ENCODE data around the gene THBS2. TPM values are rescaled to one million over a fixed set of nuclear protein-coding genes. Genes with fewer than 3 reads are reported as not detected.
A peak's percentile ranks its signal among the peaks of the same experiment; 100 is the strongest.

THBS2 gene
- total and polyA plus RNA-seq, 2 donors (not counting 1 experiment from before 2014, with no cell fraction given), result 86.5 to 269 TPM

- H3K9ac ChIP-seq (ENCODE audit: insufficient read depth, low read length), result no peak overlapping the region
- no peak for TF ChIP-seq EZH2 (IDR thresholded peaks at IDR 0.05; ENCODE audit: low read length, missing control alignments)
- TF ChIP-seq, protein P1, sequence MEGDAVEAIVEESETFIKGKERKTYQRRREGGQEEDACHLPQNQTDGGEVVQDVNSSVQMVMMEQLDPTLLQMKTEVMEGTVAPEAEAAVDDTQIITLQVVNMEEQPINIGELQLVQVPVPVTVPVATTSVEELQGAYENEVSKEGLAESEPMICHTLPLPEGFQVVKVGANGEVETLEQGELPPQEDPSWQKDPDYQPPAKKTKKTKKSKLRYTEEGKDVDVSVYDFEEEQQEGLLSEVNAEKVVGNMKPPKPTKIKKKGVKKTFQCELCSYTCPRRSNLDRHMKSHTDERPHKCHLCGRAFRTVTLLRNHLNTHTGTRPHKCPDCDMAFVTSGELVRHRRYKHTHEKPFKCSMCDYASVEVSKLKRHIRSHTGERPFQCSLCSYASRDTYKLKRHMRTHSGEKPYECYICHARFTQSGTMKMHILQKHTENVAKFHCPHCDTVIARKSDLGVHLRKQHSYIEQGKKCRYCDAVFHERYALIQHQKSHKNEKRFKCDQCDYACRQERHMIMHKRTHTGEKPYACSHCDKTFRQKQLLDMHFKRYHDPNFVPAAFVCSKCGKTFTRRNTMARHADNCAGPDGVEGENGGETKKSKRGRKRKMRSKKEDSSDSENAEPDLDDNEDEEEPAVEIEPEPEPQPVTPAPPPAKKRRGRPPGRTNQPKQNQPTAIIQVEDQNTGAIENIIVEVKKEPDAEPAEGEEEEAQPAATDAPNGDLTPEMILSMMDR (conservative IDR thresholded peaks at IDR 0.05 in 1 of 2, IDR thresholded peaks at IDR 0.05 in 1 of 2; ENCODE audit: low read depth in 1 of 2, low read length in 2 of 2), result no peak
- H3K4me1 ChIP-seq (ENCODE audit: control insufficient read depth, extremely low read depth, insufficient read depth, low read length), result no peaks in the 10 kb centered on the region
- DNase-seq (ENCODE audit: low read depth in 2 of 2), result peak in 1 of 2 donors; percentile 39
- peaks cover 31% of the 10 kb centered on the region for H3K36me3 ChIP-seq (ENCODE audit: control insufficient read depth, insufficient read depth, low read length)
- H3K9me3 ChIP-seq (ENCODE audit: control insufficient read depth, insufficient read depth, low read depth, low read length), result no peaks in the 10 kb centered on the region
- H4K20me1 ChIP-seq (ENCODE audit: control insufficient read depth, extremely low read depth, insufficient read depth, low read length), result no peaks in the 10 kb centered on the region
- no peak overlapping the region for H3K27ac ChIP-seq (ENCODE audit: insufficient read depth, low read length)
- H3K4me2 ChIP-seq (ENCODE audit: extremely low read depth, insufficient read depth, low read length), result no peak overlapping the region
- no peak overlapping the region for H3K4me3 ChIP-seq (replicated peaks in 1 of 4; ENCODE audit: control extremely low read depth in 1 of 4, insufficient read depth in 1 of 4, low read depth in 3 of 4, low read length in 4 of 4)
- no peaks in the 10 kb centered on the region for H3K27me3 ChIP-seq (ENCODE audit: control insufficient read depth, insufficient read depth, low read length)
- no peak overlapping the region for H2AFZ ChIP-seq (ENCODE audit: low read length)
- H3K79me2 ChIP-seq (ENCODE audit: control insufficient read depth, insufficient read depth, low read length), result no peaks in the 10 kb centered on the region
Measured at GRCh38 chr6:169230322-169230665, 23.4 kb downstream of the THBS2 start.

DNA sequence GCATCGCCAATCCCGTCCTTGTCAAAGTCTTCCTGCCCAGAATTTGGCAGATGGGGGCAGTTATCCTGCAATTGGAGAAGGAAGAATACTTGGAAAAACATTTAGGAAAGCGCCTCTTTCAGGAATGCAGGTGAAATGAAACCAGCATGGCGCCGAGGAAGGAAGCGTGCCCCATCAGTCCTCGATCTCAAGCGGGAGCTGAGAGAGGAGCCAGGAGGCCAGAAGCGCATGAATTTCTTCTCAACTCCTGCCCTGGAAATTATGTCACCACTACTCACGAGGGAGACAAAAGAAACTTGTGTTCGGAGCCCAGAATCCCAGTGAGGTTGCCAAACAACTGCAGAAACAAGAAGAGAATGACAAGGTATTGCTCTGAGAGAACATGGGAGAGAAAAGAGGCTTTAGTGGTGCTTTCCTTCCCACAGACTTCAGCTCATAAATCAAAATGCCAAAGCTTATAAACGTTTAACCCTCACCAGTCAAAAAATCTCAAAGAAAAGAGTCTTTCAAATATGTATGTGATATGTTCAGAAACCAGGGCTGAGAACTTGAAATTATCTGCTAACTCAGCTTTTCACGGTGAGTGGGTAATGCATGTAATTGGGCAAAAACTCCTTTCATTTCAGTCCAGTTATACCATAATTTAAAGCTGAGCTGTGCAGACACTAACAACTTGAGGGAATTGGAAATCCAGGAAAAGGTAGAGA is 23.9 kb downstream of the THBS2 start:
- Histone ChIP-seq H4K20me1 (ENCODE audit: control insufficient read depth, extremely low read depth, insufficient read depth, low read length) (no peaks in the 10 kb centered on the region), H3K4me2 (ENCODE audit: extremely low read depth, insufficient read depth, low read length) (no peak overlapping the region), H3K9ac (ENCODE audit: insufficient read depth, low read length) (no peak overlapping the region), H3K4me3 (replicated peaks in 1 of 4; ENCODE audit: control extremely low read depth in 1 of 4, insufficient read depth in 1 of 4, low read depth in 3 of 4, low read length in 4 of 4) (no peak overlapping the region), H2AFZ (ENCODE audit: low read length) (no peak overlapping the region), H3K9me3 (ENCODE audit: control insufficient read depth, insufficient read depth, low read depth, low read length) (no peaks in the 10 kb centered on the region), H3K36me3 (ENCODE audit: control insufficient read depth, insufficient read depth, low read length) (peaks cover 35% of the 10 kb centered on the region), H3K27ac (ENCODE audit: insufficient read depth, low read length) (no peak overlapping the region), H3K4me1 (ENCODE audit: control insufficient read depth, extremely low read depth, insufficient read depth, low read length) (no peaks in the 10 kb centered on the region), H3K79me2 (ENCODE audit: control insufficient read depth, insufficient read depth, low read length) (no peaks in the 10 kb centered on the region), H3K27me3 (ENCODE audit: control insufficient read depth, insufficient read depth, low read length) (no peaks in the 10 kb centered on the region)
- TF ChIP-seq, protein P1 (conservative IDR thresholded peaks at IDR 0.05 in 1 of 2, IDR thresholded peaks at IDR 0.05 in 1 of 2; ENCODE audit: low read depth in 1 of 2, low read length in 2 of 2), result no peak
- no peak for TF ChIP-seq EZH2 (IDR thresholded peaks at IDR 0.05; ENCODE audit: low read length, missing control alignments)
- peak in 1 of 2 donors; percentile 73 for DNase-seq (ENCODE audit: low read depth in 2 of 2)

DNA sequence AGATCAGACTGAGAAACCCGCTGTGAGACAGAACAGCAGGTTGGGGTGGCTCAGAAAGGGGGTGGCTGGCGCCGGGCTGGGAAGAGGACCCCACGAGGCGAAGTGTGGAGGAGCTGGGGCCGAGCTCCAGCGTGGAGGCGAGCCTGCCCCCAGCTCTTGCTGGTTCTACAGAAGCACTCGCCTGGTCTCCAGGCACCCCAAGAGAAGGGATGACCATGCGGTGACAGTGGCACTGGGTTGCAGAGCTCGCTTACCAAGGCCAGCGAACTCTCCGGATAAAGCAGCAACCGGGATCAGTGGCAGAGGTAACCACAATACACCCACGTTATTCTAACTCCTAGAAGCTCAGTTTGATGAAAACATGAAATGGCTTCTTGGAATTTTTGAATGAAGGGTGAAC is 26.5 kb downstream of the THBS2 start:
- TF ChIP-seq, protein P1 (conservative IDR thresholded peaks at IDR 0.05 in 1 of 2, IDR thresholded peaks at IDR 0.05 in 1 of 2; ENCODE audit: low read depth in 1 of 2, low read length in 2 of 2), result no peak
- no peak for TF ChIP-seq EZH2 (IDR thresholded peaks at IDR 0.05; ENCODE audit: low read length, missing control alignments)
- Histone ChIP-seq H3K27me3 (ENCODE audit: control insufficient read depth, insufficient read depth, low read length) (no peaks in the 10 kb centered on the region), H3K9me3 (ENCODE audit: control insufficient read depth, insufficient read depth, low read depth, low read length) (no peaks in the 10 kb centered on the region), H3K79me2 (ENCODE audit: control insufficient read depth, insufficient read depth, low read length) (no peaks in the 10 kb centered on the region), H3K4me3 (replicated peaks in 1 of 4; ENCODE audit: control extremely low read depth in 1 of 4, insufficient read depth in 1 of 4, low read depth in 3 of 4, low read length in 4 of 4) (no peak overlapping the region), H3K4me1 (ENCODE audit: control insufficient read depth, extremely low read depth, insufficient read depth, low read length) (no peaks in the 10 kb centered on the region), H3K9ac (ENCODE audit: insufficient read depth, low read length) (no peak overlapping the region), H3K36me3 (ENCODE audit: control insufficient read depth, insufficient read depth, low read length) (peaks cover 21% of the 10 kb centered on the region), H3K27ac (ENCODE audit: insufficient read depth, low read length) (no peak overlapping the region), H3K4me2 (ENCODE audit: extremely low read depth, insufficient read depth, low read length) (no peak overlapping the region), H2AFZ (ENCODE audit: low read length) (no peak overlapping the region), H4K20me1 (ENCODE audit: control insufficient read depth, extremely low read depth, insufficient read depth, low read length) (no peaks in the 10 kb centered on the region)
- no peak for DNase-seq (ENCODE audit: low read depth in 2 of 2)

Measured in fibroblast of lung (primary cell).